ENCODE results near the gene CHRD.
A peak's percentile ranks its signal among the peaks of the same experiment; 100 is the strongest.

CHRD gene

DNA sequence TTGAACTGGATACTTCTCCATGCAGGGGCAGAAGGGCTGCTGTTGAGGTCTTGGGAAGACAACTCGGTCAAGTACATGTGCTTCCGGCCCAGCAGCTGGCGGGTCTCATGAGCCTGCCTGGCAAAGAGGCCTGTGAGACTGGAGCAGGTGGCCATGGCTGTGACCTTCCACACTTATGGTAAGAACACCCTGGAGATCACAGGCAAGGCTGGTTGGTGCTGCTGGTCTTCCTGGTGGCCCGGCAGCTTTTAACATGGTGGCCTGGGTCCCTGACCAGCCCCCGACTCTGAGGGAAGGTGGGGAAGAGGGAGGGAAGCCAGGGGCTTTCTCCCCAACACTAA, 15.4 kb downstream of the CHRD start:
- ATAC-seq (no peak), DNase-seq (no peak)
- Mint-ChIP-seq H3K4me3 (no peak overlapping the region), H3K27me3 (peaks cover 17% of the 10 kb centered on the region), H3K9me3 (no peaks in the 10 kb centered on the region), H3K4me1 (no peaks in the 10 kb centered on the region), H3K27ac (no peak overlapping the region), H3K36me3 (ENCODE audit: low read depth) (no peaks in the 10 kb centered on the region)

DNA sequence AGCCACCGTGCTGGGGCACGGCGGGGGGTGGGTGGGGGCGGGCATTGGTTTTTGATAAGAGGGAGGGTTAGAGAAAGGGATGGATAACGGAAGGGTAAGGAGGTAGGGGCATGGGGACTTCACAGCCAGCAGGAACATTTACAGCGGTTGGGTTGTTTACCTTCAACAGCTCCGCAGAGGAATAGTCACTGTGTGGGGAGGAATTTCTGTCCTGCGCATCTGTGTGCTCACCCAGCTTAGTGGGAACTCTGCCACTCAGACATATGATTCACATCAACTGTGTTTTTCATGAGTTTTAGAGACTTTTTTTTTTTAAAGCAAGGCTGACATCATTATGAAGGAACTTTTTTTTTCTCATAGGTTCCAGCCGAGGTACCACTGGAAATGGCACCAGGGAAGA, 19.6 kb downstream of the CHRD start:
- no peak overlapping the region for H3K4me3 Mint-ChIP-seq
- H3K27ac Mint-ChIP-seq = no peak overlapping the region
- H3K27me3 Mint-ChIP-seq = peaks cover 26% of the 10 kb centered on the region
- DNase-seq = no peak
- no peaks in the 10 kb centered on the region for H3K9me3 Mint-ChIP-seq
- no peaks in the 10 kb centered on the region for H3K4me1 Mint-ChIP-seq
- no peak for ATAC-seq
- no peaks in the 10 kb centered on the region for H3K36me3 Mint-ChIP-seq (ENCODE audit: low read depth)

DNA sequence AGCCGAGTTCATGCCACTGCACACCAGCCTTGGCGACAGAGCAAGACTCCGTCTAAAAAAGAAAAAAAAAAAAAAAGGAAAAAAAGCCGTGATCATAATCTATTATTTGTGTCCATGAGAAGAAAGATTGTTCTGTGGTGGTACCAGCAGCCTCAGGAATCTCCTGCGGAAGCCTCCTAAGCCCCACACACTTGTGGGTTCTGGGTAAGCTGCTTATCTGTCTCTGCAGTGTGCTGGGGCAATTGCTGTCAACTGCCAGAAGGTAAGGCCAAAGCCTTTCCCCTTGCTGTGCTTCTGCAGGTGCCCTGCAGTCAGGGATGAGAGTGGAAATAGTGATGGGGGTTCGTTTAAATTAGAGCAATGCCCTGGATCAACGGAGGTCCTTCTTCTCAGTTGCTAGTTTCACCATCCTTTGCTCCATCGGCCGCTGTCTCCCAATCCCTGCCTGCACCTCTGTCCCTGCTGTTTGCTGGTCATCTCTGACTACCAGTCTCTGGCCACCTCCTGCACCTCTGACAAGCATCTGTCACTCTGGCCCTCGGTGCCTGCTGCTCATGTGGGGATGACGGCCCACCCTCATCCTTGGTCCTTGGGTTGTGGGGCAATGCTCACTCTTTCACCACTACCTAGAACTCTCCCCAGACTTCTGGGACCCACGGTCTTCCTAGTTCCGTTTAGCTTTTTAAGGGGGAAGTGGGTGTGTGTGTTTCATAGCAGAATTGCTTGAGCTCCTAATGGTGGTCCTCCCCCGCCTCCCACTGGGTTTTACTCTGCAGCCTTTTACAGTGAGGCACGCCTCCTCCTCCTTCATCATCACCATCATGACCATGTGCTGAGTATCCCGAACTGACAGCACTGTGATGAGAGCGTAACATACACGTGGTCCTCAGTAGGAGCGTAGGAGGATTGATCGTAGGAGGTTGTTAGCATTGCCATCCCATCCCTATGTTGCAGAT, 25.5 kb downstream of the CHRD start:
- Mint-ChIP-seq H3K4me1 (no peaks in the 10 kb centered on the region), H3K9me3 (no peaks in the 10 kb centered on the region), H3K27ac (no peak overlapping the region), H3K36me3 (ENCODE audit: low read depth) (no peaks in the 10 kb centered on the region), H3K4me3 (no peak overlapping the region), H3K27me3 (peaks cover 16% of the 10 kb centered on the region)
- no peak for DNase-seq
- no peak for ATAC-seq

DNA sequence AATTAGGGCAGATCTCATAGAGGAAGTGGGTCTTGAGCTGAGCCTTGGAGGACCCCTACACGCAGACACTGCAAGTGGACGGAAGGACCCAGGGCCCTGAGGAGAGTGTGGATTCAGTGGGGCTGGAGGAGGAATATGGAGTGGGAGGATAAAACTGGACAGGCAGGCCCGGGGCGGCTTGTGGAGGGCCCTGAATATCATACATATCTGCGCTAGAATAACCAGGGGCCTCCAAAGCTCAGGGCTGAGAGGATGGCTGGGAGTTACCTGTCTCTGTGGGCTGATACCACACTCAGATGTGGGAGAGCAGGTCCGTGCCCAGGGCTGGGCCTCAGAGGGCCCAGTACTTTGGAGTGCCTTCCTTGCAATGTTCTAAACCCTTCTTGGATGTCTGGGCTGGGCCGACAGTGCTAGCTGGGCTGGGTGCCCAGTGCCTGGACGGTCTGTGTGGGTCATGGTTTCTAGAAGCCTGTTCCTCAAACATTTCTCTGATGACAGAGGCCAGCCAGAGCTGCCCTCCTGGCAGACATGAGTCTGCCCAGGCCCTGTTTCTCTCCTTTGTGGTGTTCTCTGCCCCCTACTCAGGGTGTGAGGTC, 29.6 kb downstream of the CHRD start:
- no peak overlapping the region for H3K4me3 Mint-ChIP-seq
- H3K9me3 Mint-ChIP-seq = no peaks in the 10 kb centered on the region
- no peak overlapping the region for H3K27ac Mint-ChIP-seq
- H3K36me3 Mint-ChIP-seq (ENCODE audit: low read depth) = no peaks in the 10 kb centered on the region
- no peaks in the 10 kb centered on the region for H3K4me1 Mint-ChIP-seq
- no peak for ATAC-seq
- H3K27me3 Mint-ChIP-seq = no peaks in the 10 kb centered on the region
- no peak for DNase-seq

- H3K27ac Mint-ChIP-seq = no peak overlapping the region
- DNase-seq (no peak), ATAC-seq (no peak)
- H3K36me3 Mint-ChIP-seq (ENCODE audit: low read depth) = no peaks in the 10 kb centered on the region
- no peaks in the 10 kb centered on the region for H3K27me3 Mint-ChIP-seq
- no peaks in the 10 kb centered on the region for H3K4me1 Mint-ChIP-seq
- no peak overlapping the region for H3K4me3 Mint-ChIP-seq
- H3K9me3 Mint-ChIP-seq = no peaks in the 10 kb centered on the region
Observed at GRCh38 chr3:184409946-184410500, 30.2 kb downstream of the CHRD start.

- Mint-ChIP-seq H3K4me3 (no peak overlapping the region), H3K36me3 (ENCODE audit: low read depth) (no peaks in the 10 kb centered on the region), H3K27me3 (peaks cover 1% of the 10 kb centered on the region), H3K9me3 (no peaks in the 10 kb centered on the region), H3K27ac (no peak overlapping the region), H3K4me1 (no peaks in the 10 kb centered on the region)
- ATAC-seq (no peak), DNase-seq (no peak)
Observed at GRCh38 chr3:184414418-184415202, 34.8 kb downstream of the CHRD start.

DNA sequence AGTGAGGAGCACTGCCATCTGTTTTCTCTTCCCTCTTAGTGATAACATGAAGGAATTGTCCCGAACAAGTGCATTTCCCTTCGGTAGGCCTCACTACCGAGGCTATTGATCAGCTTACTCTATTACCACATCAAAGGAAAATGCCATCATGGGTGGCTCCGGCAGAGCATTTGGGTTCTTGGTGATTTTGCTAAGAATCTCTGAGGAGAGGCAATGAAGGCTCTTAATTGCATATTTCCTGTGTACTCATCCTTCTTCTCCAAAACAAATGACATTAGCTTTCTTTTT, 35.3 kb downstream of the CHRD start:
- no peaks in the 10 kb centered on the region for H3K4me1 Mint-ChIP-seq
- DNase-seq = no peak
- no peak overlapping the region for H3K4me3 Mint-ChIP-seq
- no peaks in the 10 kb centered on the region for H3K9me3 Mint-ChIP-seq
- H3K27me3 Mint-ChIP-seq = peaks cover 1% of the 10 kb centered on the region
- no peak overlapping the region for H3K27ac Mint-ChIP-seq
- no peaks in the 10 kb centered on the region for H3K36me3 Mint-ChIP-seq (ENCODE audit: low read depth)
- ATAC-seq = no peak

DNA sequence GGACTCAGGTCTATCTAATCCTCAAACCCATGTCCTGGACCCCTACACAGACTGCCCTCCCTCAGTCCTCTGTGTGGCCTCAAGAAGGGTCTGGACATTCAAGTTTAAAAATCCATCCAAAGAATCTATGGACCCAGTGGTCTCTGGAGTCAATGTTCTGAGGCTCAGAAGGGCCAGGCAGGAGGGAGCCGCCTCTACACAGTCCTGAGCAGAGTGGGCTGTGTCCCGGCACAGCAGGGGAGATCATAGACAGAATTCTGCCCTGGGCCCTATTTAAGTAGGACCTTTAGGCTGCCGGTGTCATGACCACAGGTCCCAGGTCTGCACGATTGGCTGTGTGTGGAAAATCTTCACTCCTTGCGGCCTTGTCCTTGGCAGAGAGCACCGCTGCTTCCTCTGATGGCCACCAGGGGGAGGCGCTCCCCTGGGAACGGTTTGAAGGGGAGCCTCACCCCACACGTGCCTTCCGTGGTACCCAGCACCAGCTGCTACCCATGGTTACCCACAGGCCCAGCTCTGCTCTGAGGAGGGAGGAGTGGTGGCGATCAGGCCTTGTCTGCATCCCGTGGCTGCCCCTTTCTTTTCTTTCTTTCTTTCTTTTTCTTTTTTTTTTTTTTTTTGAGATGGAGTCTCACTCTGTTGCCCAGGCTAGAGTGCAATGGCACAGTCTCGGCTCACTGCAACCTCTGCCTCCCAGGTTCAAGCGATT, 37.9 kb downstream of the CHRD start:
- no peak overlapping the region for H3K27ac Mint-ChIP-seq
- H3K4me3 Mint-ChIP-seq = no peak overlapping the region
- H3K36me3 Mint-ChIP-seq (ENCODE audit: low read depth) = no peaks in the 10 kb centered on the region
- no peaks in the 10 kb centered on the region for H3K9me3 Mint-ChIP-seq
- no peaks in the 10 kb centered on the region for H3K4me1 Mint-ChIP-seq
- peak; percentile 76 for DNase-seq
- H3K27me3 Mint-ChIP-seq = peaks cover 1% of the 10 kb centered on the region
- ATAC-seq = peak; percentile 87

GRCh38 chr3:184419171-184419570, 39.3 kb downstream of the CHRD start:
- Mint-ChIP-seq H3K27ac (no peak overlapping the region), H3K27me3 (peaks cover 7% of the 10 kb centered on the region)
- ATAC-seq = peak; percentile 12

DNA sequence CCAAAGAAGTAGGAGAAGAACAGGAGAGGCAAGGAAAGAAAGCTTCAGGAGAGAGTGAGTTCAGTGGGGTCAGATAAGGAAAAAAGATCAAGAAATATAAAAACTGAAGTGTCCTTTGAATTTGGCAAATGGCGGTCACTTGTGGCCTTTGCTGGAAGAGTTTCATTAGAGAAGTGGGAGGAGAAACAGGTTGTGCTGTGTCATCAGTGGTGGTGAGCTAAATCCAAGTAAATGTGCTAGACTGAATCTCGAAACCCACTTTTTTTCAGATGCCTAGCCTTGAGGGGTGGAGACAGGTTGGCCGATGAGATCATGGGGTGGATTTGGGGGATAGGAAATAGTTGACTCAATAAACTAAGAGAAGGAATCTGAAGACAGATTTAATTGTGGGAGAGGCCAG, 43.7 kb downstream of the CHRD start:
- ATAC-seq (no peak), DNase-seq (no peak)
- no peak overlapping the region for H3K4me3 Mint-ChIP-seq
- H3K4me1 Mint-ChIP-seq = no peaks in the 10 kb centered on the region
- no peaks in the 10 kb centered on the region for H3K36me3 Mint-ChIP-seq (ENCODE audit: low read depth)
- H3K9me3 Mint-ChIP-seq = no peaks in the 10 kb centered on the region
- H3K27ac Mint-ChIP-seq = no peak overlapping the region
- peaks cover 16% of the 10 kb centered on the region for H3K27me3 Mint-ChIP-seq

More at GRCh38 chr3:184419171-184419570, 39.3 kb downstream of the CHRD start:
- Mint-ChIP-seq H3K36me3 (ENCODE audit: low read depth) (no peaks in the 10 kb centered on the region), H3K9me3 (no peaks in the 10 kb centered on the region), H3K4me1 (no peaks in the 10 kb centered on the region), H3K4me3 (no peak overlapping the region)
- DNase-seq = no peak

GRCh38 chr3:184426691-184427141, 46.9 kb downstream of the CHRD start:
- Mint-ChIP-seq H3K4me3 (no peak overlapping the region), H3K27me3 (peaks cover 17% of the 10 kb centered on the region), H3K27ac (no peak overlapping the region), H3K36me3 (ENCODE audit: low read depth) (no peaks in the 10 kb centered on the region), H3K4me1 (no peaks in the 10 kb centered on the region), H3K9me3 (no peaks in the 10 kb centered on the region)
- no peak for ATAC-seq
- DNase-seq = no peak

DNA sequence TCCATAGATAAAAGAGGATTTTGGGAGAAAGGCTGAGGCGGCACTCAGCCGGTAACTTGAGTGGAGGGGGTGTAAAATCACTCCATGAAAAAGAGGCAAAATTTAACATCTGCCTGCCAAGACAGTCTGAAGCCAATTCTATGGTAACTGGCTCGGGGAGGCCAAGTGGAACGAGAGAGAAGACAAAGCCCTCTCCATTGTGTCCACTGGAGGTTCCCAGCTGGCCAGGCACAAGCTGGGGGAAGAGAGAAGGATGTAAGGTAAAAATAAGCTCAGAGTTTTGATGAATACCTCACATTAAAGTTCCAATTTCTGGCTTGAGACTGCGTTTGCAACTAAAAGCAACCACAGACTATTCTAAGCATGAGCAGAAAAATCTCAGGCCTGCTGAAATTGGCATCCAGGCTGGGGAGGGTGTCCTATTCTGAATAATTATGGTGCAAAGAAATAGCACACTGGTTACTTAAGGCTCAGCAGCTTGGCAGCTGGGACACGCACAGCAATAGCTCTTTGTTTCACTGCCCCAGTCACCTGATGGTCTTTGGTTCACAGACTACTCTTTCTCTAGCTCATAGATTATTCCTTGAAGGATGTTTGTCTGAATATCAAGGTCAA, 48.8 kb downstream of the CHRD start:
- ATAC-seq (no peak), DNase-seq (no peak)
- Mint-ChIP-seq H3K27ac (no peak overlapping the region), H3K27me3 (peaks cover 14% of the 10 kb centered on the region), H3K36me3 (ENCODE audit: low read depth) (no peaks in the 10 kb centered on the region), H3K9me3 (no peaks in the 10 kb centered on the region), H3K4me3 (no peak overlapping the region), H3K4me1 (no peaks in the 10 kb centered on the region)

- H3K4me3 Mint-ChIP-seq = no peak overlapping the region
- H3K36me3 Mint-ChIP-seq (ENCODE audit: low read depth) = no peaks in the 10 kb centered on the region
- H3K4me1 Mint-ChIP-seq = no peaks in the 10 kb centered on the region
- DNase-seq = no peak
- H3K9me3 Mint-ChIP-seq = no peaks in the 10 kb centered on the region
- no peak overlapping the region for H3K27ac Mint-ChIP-seq
- ATAC-seq = no peak
- H3K27me3 Mint-ChIP-seq = peaks cover 13% of the 10 kb centered on the region
Observed at GRCh38 chr3:184429786-184430185, 49.9 kb downstream of the CHRD start.

DNA sequence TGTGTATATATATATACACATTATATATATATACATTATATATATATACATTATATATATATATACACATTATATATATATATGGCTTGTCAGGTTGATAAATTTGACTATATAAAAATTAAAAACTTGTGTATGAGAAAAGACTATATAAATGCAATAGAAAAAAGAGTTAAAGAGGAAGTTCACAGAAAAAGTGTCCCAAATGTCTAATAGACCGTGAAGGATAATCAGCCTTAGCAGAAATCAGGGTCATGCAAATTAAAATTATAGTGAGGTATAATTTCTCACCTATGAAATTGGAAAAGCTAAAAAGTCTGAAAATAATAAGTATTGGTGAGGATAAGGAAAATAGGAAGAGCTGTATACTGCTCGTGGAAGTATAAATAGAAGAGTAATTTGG, 51.1 kb downstream of the CHRD start:
- ATAC-seq (no peak), DNase-seq (no peak)
- H3K4me3 Mint-ChIP-seq = no peak overlapping the region
- no peaks in the 10 kb centered on the region for H3K9me3 Mint-ChIP-seq
- no peak overlapping the region for H3K27ac Mint-ChIP-seq
- peaks cover 11% of the 10 kb centered on the region for H3K27me3 Mint-ChIP-seq
- H3K4me1 Mint-ChIP-seq = no peaks in the 10 kb centered on the region
- H3K36me3 Mint-ChIP-seq (ENCODE audit: low read depth) = no peaks in the 10 kb centered on the region
